Small intestine (tissue), 7 donors: ENCODE results near the gene MEA1. TPM values are rescaled to one million over a fixed set of nuclear protein-coding genes. Genes with fewer than 3 reads are reported as not detected.

Source experiments
- DNase-seq, 2 donors: peaks; one replicate each; pipeline versions ENCODE4 v3.0.0 to v3.0.0-alpha.2; 2013
- FAIRE-seq: peaks from 2 replicates; lab custom pipeline; 2012; peaks lifted over from hg19 to GRCh38; lab: Jason Lieb, UNC
- H3K27ac ChIP-seq, 3 donors: one replicate each; pipeline ENCODE4 v1.5.1; 2013; ENCODE audit warnings: low read length in 2 of 3, mild to moderate bottlenecking in 2 of 3, control low read depth in 1 of 3, inconsistent platforms in 1 of 3, low read depth in 1 of 3, moderate library complexity in 1 of 3
- H3K27me3 ChIP-seq, 3 donors: one replicate each; pipeline ENCODE4 v1.6.1; 2013; ENCODE audit warnings: low read length in 3 of 3, inconsistent platforms in 1 of 3; ENCODE audit not compliant: control insufficient read depth in 3 of 3, insufficient read depth in 3 of 3
- H3K36me3 ChIP-seq, 3 donors: one replicate each; pipeline ENCODE4 v1.6.1; 2013; ENCODE audit warnings: low read length in 3 of 3, inconsistent platforms in 1 of 3, low read depth in 1 of 3, mild to moderate bottlenecking in 1 of 3, moderate library complexity in 1 of 3; ENCODE audit not compliant: control insufficient read depth in 3 of 3, insufficient read depth in 2 of 3
- H3K4me1 ChIP-seq, 3 donors: one replicate each; pipeline ENCODE4 v1.6.1; 2013; ENCODE audit warnings: low read length in 2 of 3, inconsistent platforms in 1 of 3, low read depth in 1 of 3, mild to moderate bottlenecking in 1 of 3, moderate library complexity in 1 of 3; ENCODE audit not compliant: control insufficient read depth in 3 of 3, insufficient read depth in 2 of 3
- H3K4me3 ChIP-seq, 3 donors: one replicate each; pipeline ENCODE4 v1.5.1; 2013; ENCODE audit warnings: low read length in 3 of 3, control low read depth in 1 of 3, inconsistent platforms in 1 of 3, low read depth in 1 of 3, mild to moderate bottlenecking in 1 of 3, moderate library complexity in 1 of 3
- H3K9me3 ChIP-seq, 2 donors: one replicate each; pipeline ENCODE4 v1.6.1; 2013; ENCODE audit warnings: low read depth in 1 of 2, low read length in 1 of 2; ENCODE audit not compliant: control insufficient read depth in 2 of 2, insufficient read depth in 1 of 2
- WGBS, 3 donors: extraction: QIAGEN DNeasy Blood & Tissue Kit; methylation state at CpG; one replicate each; pipeline ENCODE4 v1.1.7; 2013; 5-methylcytosine and 5-hydroxymethylcytosine counted together
- polyA plus RNA-seq, 4 donors: library from polyadenylated mRNA; stranded (reverse) in 3 of 4; unstranded in 1 of 4; fragments of 200-250 nt in 3 of 4; fragments of 120-200 nt in 1 of 4; gene quantifications; one replicate each; pipeline versions ENCODE4 v1.2.1 to v1.2.3, GENCODE V29; 2013
- donor health status: healthy with polysubstance abuse.
- donor health status: control.
- donor health status: control.
- donor health status: Bipolar disorder and iron deficiency.
- donor health status: healthy.

MEA1 gene
- polyA plus RNA-seq, 4 donors: 62.6 to 90.8 (median 74.8) TPM

DNA sequence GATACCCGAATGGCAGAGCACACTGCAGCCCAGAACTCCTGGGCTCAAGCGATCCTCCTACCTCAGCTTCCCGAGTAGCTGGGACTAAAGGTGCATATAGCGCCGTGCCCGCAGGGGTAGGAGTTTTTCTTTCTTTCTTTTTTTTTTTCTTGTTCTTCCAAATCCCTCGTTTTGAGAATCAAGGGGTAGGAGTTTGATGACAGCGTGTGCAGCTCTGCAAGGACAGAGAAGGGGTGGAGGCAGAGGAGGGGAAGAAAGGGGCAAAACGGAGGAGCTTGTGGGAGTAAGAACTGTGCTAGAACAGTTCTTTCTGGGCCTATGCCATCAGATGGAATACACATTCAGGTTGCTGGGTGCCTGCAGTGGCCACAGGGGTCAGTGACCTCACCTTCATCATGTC lies 23.0 kb upstream of the MEA1 start:
- WGBS, 3 donors: 92 to 97% (median 94%) methylated on average over 9 of the region's 9 CpGs
- DNase-seq: no peak
- Histone ChIP-seq H3K27me3 (no peaks in the 10 kb centered on the region), H3K36me3 (peaks cover 7 to 80% (median 15%) of the 10 kb centered on the region in 3 donors), H3K9me3 (no peaks in the 10 kb centered on the region), H3K4me3 (no peak overlapping the region), H3K27ac (no peak overlapping the region), H3K4me1 (peaks cover 0 to 22% (median 0%) of the 10 kb centered on the region in 3 donors)
- no peak for FAIRE-seq

DNA sequence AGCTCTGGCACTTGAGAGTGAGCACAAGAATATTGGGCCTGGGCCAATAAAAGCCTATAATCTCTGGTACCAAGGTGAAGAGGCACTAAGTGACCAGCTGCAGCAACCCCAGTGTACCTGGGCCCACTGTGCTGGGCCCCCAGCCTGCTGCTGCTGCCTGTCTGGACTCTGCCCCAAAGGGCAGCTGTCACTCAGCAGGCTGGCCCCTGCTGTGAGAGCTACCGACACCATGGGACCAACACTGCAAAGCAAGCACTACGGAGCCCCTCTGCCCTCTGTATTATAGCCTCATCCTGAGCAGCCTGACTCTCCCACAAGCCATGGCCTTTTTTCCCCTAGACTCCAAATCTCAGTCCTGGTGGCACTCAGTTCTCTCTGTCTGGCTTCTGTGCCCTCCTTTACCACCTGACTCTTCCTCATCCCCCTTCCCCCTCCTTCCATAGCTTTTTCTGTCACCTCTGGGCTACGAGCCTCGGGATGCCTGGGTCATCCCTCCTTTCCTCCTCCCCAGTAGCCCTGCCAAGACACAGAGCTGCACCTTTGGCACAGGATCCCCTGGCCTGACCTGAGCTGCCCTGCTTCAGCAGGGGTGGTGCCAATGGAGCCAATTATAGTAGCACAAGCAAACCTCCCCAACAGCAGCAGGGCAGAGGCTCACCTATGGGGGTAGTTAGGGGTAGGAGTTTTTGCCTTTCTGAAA lies 21.9 kb upstream of the MEA1 start:
- Histone ChIP-seq H3K9me3 (no peaks in the 10 kb centered on the region), H3K27ac (peak overlapping the region in 1 of 3 donors; percentile 81), H3K36me3 (peaks cover 7 to 75% (median 15%) of the 10 kb centered on the region in 3 donors), H3K4me3 (no peak overlapping the region), H3K27me3 (no peaks in the 10 kb centered on the region), H3K4me1 (peaks cover 0 to 22% (median 0%) of the 10 kb centered on the region in 3 donors)
- FAIRE-seq (no peak), DNase-seq (peak in 1 of 2 donors; percentile 77)
- WGBS, 3 donors: 64 to 71% (median 70%) methylated on average over 4 of the region's 4 CpGs

DNA sequence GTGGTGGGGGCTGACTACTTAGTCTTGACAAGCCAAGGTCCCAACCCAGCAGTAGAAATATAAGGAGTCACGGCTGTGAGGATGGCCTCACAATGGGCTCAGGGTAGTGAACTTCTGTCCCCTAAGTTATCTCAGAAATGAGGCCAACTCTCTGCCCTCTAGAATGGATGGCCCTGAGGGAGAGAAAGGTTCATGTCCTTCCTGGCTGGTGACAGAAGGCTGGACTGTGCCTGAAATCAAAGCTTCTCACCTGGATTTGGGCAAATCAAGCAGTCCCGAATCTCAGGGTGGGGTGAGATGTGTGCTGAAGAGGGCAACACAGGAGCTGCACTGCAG lies 20.4 kb upstream of the MEA1 start:
- no peak for FAIRE-seq
- WGBS, 3 donors: 86 to 98% (median 89%) methylated on average over 2 of the region's 2 CpGs
- Histone ChIP-seq H3K4me3 (no peak overlapping the region), H3K9me3 (no peaks in the 10 kb centered on the region), H3K4me1 (peaks cover 0 to 22% (median 0%) of the 10 kb centered on the region in 3 donors), H3K27me3 (no peaks in the 10 kb centered on the region), H3K27ac (peak overlapping the region in 1 of 3 donors; percentile 57), H3K36me3 (peaks cover 7 to 73% (median 18%) of the 10 kb centered on the region in 3 donors)
- DNase-seq: peak in 1 of 2 donors; percentile 54

DNA sequence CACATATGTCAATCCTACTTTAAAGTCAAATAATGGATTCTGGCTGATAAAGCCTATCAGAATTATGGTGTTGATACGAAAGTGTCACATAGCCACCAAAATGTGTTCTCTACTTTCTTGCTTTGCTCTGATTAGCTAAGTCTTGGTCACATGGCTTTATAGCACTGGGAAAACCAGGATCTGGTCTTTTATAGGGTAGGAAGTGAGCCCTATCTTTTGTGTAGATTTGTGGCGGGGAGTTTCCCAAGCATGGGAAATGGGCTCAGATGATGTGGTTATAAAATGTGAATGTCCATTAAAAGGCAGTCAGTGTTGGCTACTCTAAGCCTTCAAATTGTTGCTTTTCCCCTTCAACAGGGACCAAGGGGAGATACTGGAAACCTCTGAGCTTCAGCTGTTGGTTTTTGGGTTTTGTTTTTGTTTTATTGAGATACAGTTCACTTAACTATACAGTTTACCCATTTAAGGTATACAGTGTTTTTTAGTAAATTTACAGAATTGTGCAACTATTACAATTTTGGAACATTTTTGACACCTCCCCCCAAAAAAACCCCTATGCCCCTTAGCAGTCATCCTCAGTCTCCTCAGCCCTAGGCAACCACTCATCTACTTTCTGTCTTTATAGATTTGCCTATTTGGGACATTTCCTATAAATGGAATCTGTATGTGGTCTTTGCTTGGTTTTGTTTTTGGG lies 19.9 kb upstream of the MEA1 start:
- FAIRE-seq: no peak
- H3K27ac ChIP-seq: peak overlapping the region in 1 of 3 donors; percentile 57
- no peaks in the 10 kb centered on the region for H3K27me3 ChIP-seq
- 86 to 93% (median 90%) methylated on average over 2 of the region's 2 CpGs for WGBS, 3 donors
- H3K4me3 ChIP-seq: no peak overlapping the region
- peaks cover 0 to 22% (median 0%) of the 10 kb centered on the region in 3 donors for H3K4me1 ChIP-seq
- no peaks in the 10 kb centered on the region for H3K9me3 ChIP-seq
- H3K36me3 ChIP-seq: peaks cover 7 to 73% (median 20%) of the 10 kb centered on the region in 3 donors
- DNase-seq: no peak

DNA sequence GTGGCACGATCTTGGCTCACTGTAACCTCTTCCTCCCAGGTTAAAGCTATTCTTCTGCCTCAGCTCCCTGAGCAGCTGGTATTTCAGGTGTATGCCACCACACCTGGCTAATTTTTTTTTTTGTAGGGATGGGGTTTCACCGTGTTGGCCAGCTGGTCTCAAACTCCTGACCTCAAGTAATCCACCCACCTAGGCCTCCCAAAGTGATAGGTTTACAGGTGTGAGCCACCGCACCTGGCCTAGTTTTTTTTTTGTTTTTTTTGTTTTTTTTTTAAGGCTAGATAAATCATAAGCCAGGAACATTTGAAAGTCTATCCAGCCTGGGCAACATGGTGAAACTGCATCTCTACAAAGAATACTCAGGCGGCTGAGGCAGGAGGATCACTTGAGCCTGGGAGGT lies 18.6 kb upstream of the MEA1 start:
- Histone ChIP-seq H3K36me3 (peaks cover 13 to 71% (median 22%) of the 10 kb centered on the region in 3 donors), H3K4me1 (peaks cover 0 to 22% (median 0%) of the 10 kb centered on the region in 3 donors), H3K9me3 (no peaks in the 10 kb centered on the region), H3K27ac (no peak overlapping the region), H3K4me3 (no peak overlapping the region), H3K27me3 (no peaks in the 10 kb centered on the region)
- WGBS, 3 donors: 79 to 93% (median 87%) methylated on average over 4 of the region's 4 CpGs
- no peak for FAIRE-seq
- no peak for DNase-seq

DNA sequence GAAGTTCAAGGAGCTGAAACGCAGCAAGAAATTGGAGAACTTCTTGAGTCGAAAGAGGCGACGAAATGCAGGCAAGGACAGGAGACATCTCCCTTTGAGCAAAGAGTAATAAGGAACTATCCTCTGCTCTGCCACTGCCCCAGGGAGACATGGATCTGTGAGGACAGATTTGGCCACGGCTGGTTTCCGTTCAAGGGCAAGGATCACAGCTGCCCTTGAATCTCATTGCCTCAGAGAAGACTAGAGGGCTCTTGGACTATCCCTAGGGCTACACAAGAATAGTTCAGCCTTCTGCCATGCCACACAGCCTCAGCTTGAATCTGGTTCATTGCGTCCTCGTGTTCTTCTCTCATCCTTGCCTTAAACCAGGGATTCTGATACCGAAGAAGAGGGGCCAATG lies 15.4 kb upstream of the MEA1 start:
- DNase-seq: no peak
- Histone ChIP-seq H3K4me1 (peaks cover 0 to 8% (median 0%) of the 10 kb centered on the region in 3 donors), H3K9me3 (no peaks in the 10 kb centered on the region), H3K36me3 (peaks cover 16 to 72% (median 28%) of the 10 kb centered on the region in 3 donors), H3K4me3 (no peak overlapping the region), H3K27me3 (no peaks in the 10 kb centered on the region), H3K27ac (no peak overlapping the region)
- FAIRE-seq: no peak
- WGBS, 3 donors: 93 to 96% (median 93%) methylated on average over 9 of the region's 9 CpGs

DNA sequence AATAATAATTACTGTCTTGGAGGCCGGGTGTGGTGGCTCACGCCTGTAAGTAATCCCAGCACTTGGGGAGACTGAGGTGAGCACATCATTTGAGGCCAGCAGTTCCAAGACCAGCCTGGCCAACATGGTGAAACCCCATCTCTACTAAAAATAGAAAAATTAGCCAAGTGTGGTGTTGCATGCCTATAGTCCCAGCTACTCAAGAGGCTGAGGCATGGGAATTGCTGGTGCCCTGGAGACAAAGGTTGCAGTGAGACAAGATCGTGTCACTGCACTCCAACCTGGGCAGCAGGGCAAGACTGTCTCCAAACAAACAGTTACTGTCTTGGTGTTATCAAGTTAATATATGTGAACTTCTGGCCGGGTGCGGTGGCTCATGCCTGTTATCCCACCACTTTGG lies 12.6 kb upstream of the MEA1 start:
- 80 to 88% (median 81%) methylated on average over 5 of the region's 5 CpGs for WGBS, 3 donors
- peaks cover 0 to 7% (median 2%) of the 10 kb centered on the region in 3 donors for H3K4me1 ChIP-seq
- H3K27me3 ChIP-seq: no peaks in the 10 kb centered on the region
- peaks cover 13 to 72% (median 26%) of the 10 kb centered on the region in 3 donors for H3K36me3 ChIP-seq
- H3K9me3 ChIP-seq: no peaks in the 10 kb centered on the region
- FAIRE-seq: no peak
- no peak for DNase-seq
- no peak overlapping the region for H3K4me3 ChIP-seq
- H3K27ac ChIP-seq: no peak overlapping the region

DNA sequence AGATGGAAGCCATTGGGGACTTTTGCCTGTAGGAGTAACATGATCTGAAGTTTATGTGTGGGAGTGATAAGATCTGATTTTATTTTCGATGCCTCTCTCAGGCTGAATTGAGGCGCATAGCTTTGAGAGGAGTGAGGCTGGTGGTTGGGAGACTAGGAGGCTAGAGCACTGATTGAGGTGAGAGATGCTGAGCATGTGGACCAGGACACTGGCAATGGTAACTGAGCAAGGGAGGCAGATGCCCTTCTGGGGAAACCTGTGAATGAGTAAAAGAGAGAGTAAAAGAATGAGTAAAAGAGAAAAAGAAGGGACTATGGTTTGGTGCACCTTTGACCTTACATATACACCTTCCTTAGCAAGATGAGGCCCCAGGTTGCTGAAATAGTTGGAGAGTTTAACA lies 10.7 kb upstream of the MEA1 start:
- DNase-seq (no peak), FAIRE-seq (no peak)
- WGBS, 3 donors: 93 to 95% (median 94%) methylated on average over 2 of the region's 2 CpGs
- no peaks in the 10 kb centered on the region for H3K27me3 ChIP-seq
- H3K27ac ChIP-seq: no peak overlapping the region
- H3K4me1 ChIP-seq: peaks cover 0 to 15% (median 2%) of the 10 kb centered on the region in 3 donors
- H3K4me3 ChIP-seq: no peak overlapping the region
- peaks cover 13 to 75% (median 22%) of the 10 kb centered on the region in 3 donors for H3K36me3 ChIP-seq
- H3K9me3 ChIP-seq: no peaks in the 10 kb centered on the region
